IMR-90 (cell line): ENCODE data around the gene ZDHHC21. TPM values are rescaled to one million over a fixed set of nuclear protein-coding genes. Genes with fewer than 3 reads are reported as not detected.

Experiments used
- ATAC-seq: fragments of 200-7000 bp; cut with Tn5 transposase; 2 replicates; pipeline ENCODE4 v1.9.1; 2020; ENCODE audit warnings: low read depth, mild to moderate bottlenecking, moderate library complexity
- BruUV-seq: library from RNA; stranded (reverse); fragments of 400-500 nt; replicated peaks from 2 replicates; lab custom pipeline; 2021; lab: Mats Ljungman, UMichigan
- CTCF ChIA-PET: fragments of 300-600 bp; formaldehyde crosslinking; extraction: SDS; loops from one replicate; lab custom pipeline; 2021; ENCODE audit warnings: antibody characterized with exemption; lab: Yijun Ruan, JAX
- POLR2A ChIA-PET: fragments of 300-600 bp; sonication (Branson Sonifier 250); formaldehyde crosslinking; loops from one replicate; lab custom pipeline; 2022; ENCODE audit warnings: antibody characterized with exemption; ENCODE audit not compliant: unreplicated experiment; lab: Charles Lee
- DNase-seq: peaks from one replicate; pipeline ENCODE4 v3.0.0; 2013
- H2AFZ ChIP-seq: replicated peaks from 2 replicates; pipeline ENCODE3; 2013; ENCODE audit warnings: low read length, mild to moderate bottlenecking; ENCODE audit not compliant: poor library complexity
- H2AK5ac ChIP-seq: 2 replicates; pipeline ENCODE4 v1.6.1; 2013; ENCODE audit warnings: low read depth, low read length, inconsistent platforms
- H2AK9ac ChIP-seq: replicated peaks from 2 replicates; pipeline ENCODE3; 2013; ENCODE audit warnings: mild to moderate bottlenecking, low read depth, low read length, moderate library complexity; ENCODE audit not compliant: poor library complexity
- H2BK120ac ChIP-seq: 2 replicates; pipeline ENCODE4 v1.6.1; 2013; ENCODE audit warnings: low read depth, low read length, inconsistent platforms
- H2BK15ac ChIP-seq: 3 replicates; pipeline ENCODE4 v1.6.1; 2013; ENCODE audit warnings: low read depth, low read length, inconsistent platforms
- H2BK20ac ChIP-seq: 2 replicates; pipeline ENCODE4 v1.6.1; 2013; ENCODE audit warnings: low read depth, mild to moderate bottlenecking, inconsistent platforms, low read length, moderate library complexity
- H2BK5ac ChIP-seq: 2 replicates; pipeline ENCODE4 v1.6.1; 2013; ENCODE audit warnings: mild to moderate bottlenecking, low read depth, low read length, inconsistent platforms; ENCODE audit not compliant: poor library complexity, severe bottlenecking
- H3K14ac ChIP-seq: replicated peaks from 2 replicates; pipeline ENCODE4 v1.6.1; 2013; ENCODE audit warnings: low read depth, low read length, inconsistent platforms
- H3K18ac ChIP-seq: 2 replicates; pipeline ENCODE4 v1.6.1; 2013; ENCODE audit warnings: low read depth, low read length, control low read depth
- H3K23ac ChIP-seq: 2 replicates; pipeline ENCODE4 v1.6.1; 2013; ENCODE audit warnings: low read depth, low read length, inconsistent platforms
- H3K27ac ChIP-seq: 2 replicates; pipeline ENCODE4 v1.5.1; 2013; ENCODE audit warnings: mild to moderate bottlenecking, control low read depth, low read length; ENCODE audit not compliant: insufficient read depth
- H3K27me3 ChIP-seq: 2 replicates; pipeline ENCODE4 v1.6.1; 2013; ENCODE audit warnings: low read length; ENCODE audit not compliant: control insufficient read depth, insufficient read depth
- H3K36me3 ChIP-seq: 2 replicates; pipeline ENCODE4 v1.6.1; 2013; ENCODE audit warnings: low read length, mixed read lengths; ENCODE audit not compliant: control insufficient read depth, insufficient read depth
- H3K4ac ChIP-seq: 2 replicates; pipeline ENCODE4 v1.6.1; 2013; ENCODE audit warnings: low read depth, low read length, inconsistent platforms
- H3K4me1 ChIP-seq: 2 replicates; pipeline ENCODE4 v1.6.1; 2013; ENCODE audit warnings: low read length, mixed read lengths; ENCODE audit not compliant: control insufficient read depth, insufficient read depth
- H3K4me2 ChIP-seq: 2 replicates; pipeline ENCODE4 v1.6.1; 2013; ENCODE audit warnings: low read depth, mild to moderate bottlenecking, control low read depth, low read length, moderate library complexity
- H3K4me3 ChIP-seq: 2 replicates; pipeline ENCODE4 v1.5.1; 2013; ENCODE audit warnings: low read depth, mild to moderate bottlenecking, control low read depth, low read length, moderate library complexity; ENCODE audit not compliant: insufficient read depth
- H3K56ac ChIP-seq: 2 replicates; pipeline ENCODE4 v1.6.1; 2013; ENCODE audit warnings: low read length, inconsistent platforms; ENCODE audit not compliant: insufficient read depth; ENCODE audit errors: extremely low read depth
- H3K79me1 ChIP-seq, 2 experiments: 2 replicates each; pipeline ENCODE4 v1.6.1; 2013; ENCODE audit warnings: low read length in 2 of 2, inconsistent platforms in 1 of 2, low read depth in 1 of 2
- H3K9ac ChIP-seq: 2 replicates; pipeline ENCODE4 v1.6.1; 2013; ENCODE audit warnings: low read depth, low read length, control low read depth
- H3K9me1 ChIP-seq: 2 replicates; pipeline ENCODE4 v1.6.1; 2013; ENCODE audit warnings: low read length, inconsistent platforms; ENCODE audit not compliant: insufficient read depth
- H3K9me3 ChIP-seq: 2 replicates; pipeline ENCODE4 v1.6.1; 2013; ENCODE audit warnings: low read length; ENCODE audit not compliant: control insufficient read depth, insufficient read depth
- H4K20me1 ChIP-seq: 2 replicates; pipeline ENCODE4 v1.6.1; 2013; ENCODE audit warnings: low read length, inconsistent platforms; ENCODE audit not compliant: insufficient read depth
- H4K5ac ChIP-seq: 2 replicates; pipeline ENCODE4 v1.6.1; 2013; ENCODE audit warnings: mild to moderate bottlenecking, low read depth, low read length, control low read depth
- H4K8ac ChIP-seq, 2 experiments: 2 replicates each; pipeline ENCODE4 v1.6.1; 2013; ENCODE audit warnings: low read depth in 2 of 2, low read length in 2 of 2, control low read depth in 1 of 2, inconsistent platforms in 1 of 2
- H4K91ac ChIP-seq: 2 replicates; pipeline ENCODE4 v1.6.1; 2013; ENCODE audit warnings: low read depth, low read length, inconsistent platforms; ENCODE audit not compliant: insufficient read depth
- BHLHE40 ChIP-seq: fragments of 150-350 bp; IDR thresholded peaks from 2 replicates; pipeline ENCODE4 v1.6.1; 2016; ENCODE audit warnings: mild to moderate bottlenecking, low read depth, low read length
- CEBPB ChIP-seq: IDR thresholded peaks from 2 replicates; pipeline ENCODE4 v1.6.1; 2012; ENCODE audit warnings: low read depth, low read length, improper control_type of control experiment
- CHD1 ChIP-seq: IDR thresholded peaks from 2 replicates; pipeline ENCODE4 v1.6.1; 2012; ENCODE audit warnings: low read depth, low read length, improper control_type of control experiment
- FOS ChIP-seq: fragments of 150-350 bp; IDR thresholded peaks from 2 replicates; pipeline ENCODE4 v1.6.1; 2016; ENCODE audit warnings: low read depth, low read length
- MAZ ChIP-seq: IDR thresholded peaks from 2 replicates; pipeline ENCODE4 v1.6.1; 2012; ENCODE audit warnings: low read depth, mild to moderate bottlenecking, low read length, improper control_type of control experiment, moderate library complexity, borderline replicate concordance
- MXI1 ChIP-seq: IDR thresholded peaks from 2 replicates; pipeline ENCODE4 v1.6.1; 2012; ENCODE audit warnings: low read depth, mild to moderate bottlenecking, low read length, moderate library complexity, borderline replicate concordance
- NFE2L2 ChIP-seq: fragments of 150-350 bp; IDR thresholded peaks from 2 replicates; pipeline ENCODE4 v1.6.1; 2016; ENCODE audit warnings: low read depth, mild to moderate bottlenecking, low read length
- POLR2A ChIP-seq: IDR thresholded peaks from 2 replicates; pipeline ENCODE4 v1.6.1; 2012; ENCODE audit warnings: mild to moderate bottlenecking, low read depth, low read length
- RCOR1 ChIP-seq: IDR thresholded peaks from 2 replicates; pipeline ENCODE4 v1.6.1; 2012; ENCODE audit warnings: mild to moderate bottlenecking, low read length, improper control_type of control experiment; ENCODE audit not compliant: insufficient replicate concordance
- RFX5 ChIP-seq: IDR thresholded peaks from 2 replicates; pipeline ENCODE4 v1.8.0; 2012; ENCODE audit warnings: low read depth, mild to moderate bottlenecking, low read length, moderate library complexity
- SMC3 ChIP-seq: fragments of 150-350 bp; IDR thresholded peaks from 2 replicates; pipeline ENCODE4 v1.6.1; 2016; ENCODE audit warnings: low read depth, mild to moderate bottlenecking, antibody characterized with exemption, low read length, moderate library complexity
- USF2 ChIP-seq: fragments of 150-350 bp; IDR thresholded peaks from 2 replicates; pipeline ENCODE4 v1.6.1; 2017; ENCODE audit warnings: mild to moderate bottlenecking, antibody characterized with exemption, low read length, low read depth
- dilution Hi-C: fragments of 300-500 bp; cut with HindIII; formaldehyde crosslinking; loops from one replicate; pipeline ENCODE4 v1.14.3; 2018; ENCODE audit warnings: low sequenced_read_pairs; ENCODE audit not compliant: unreplicated experiment
- in situ Hi-C: fragments of 300-500 bp; cut with MboI; formaldehyde crosslinking; loops from 3 replicates; pipeline ENCODE4 v1.14.3; 2019; ENCODE audit warnings: low sequenced_read_pairs, inconsistent platforms, mixed read lengths
- intact Hi-C: fragments of 100-400 bp; cut with micrococcal nuclease; formaldehyde crosslinking; loops from 2 replicates; pipeline ENCODE4 v1.10.0; 2022
- polyA plus RNA-seq, 3 experiments: library from polyadenylated mRNA; depleted of rRNA; stranded (reverse); fragments of >200 nt; gene quantifications; 2 replicates each; pipeline ENCODE4 v1.2.3, GENCODE V29; 2012; ENCODE audit warnings: low replicate concordance in 1 of 3
- total RNA-seq: library from RNA; depleted of rRNA; stranded (reverse); fragments of >200 nt; gene quantifications from 2 replicates; pipeline ENCODE4 v1.2.3, GENCODE V29; 2012

Gene ZDHHC21
- total and polyA plus RNA-seq, 2 of the 4 experiments (the other 2 are of a cell fraction) = 2.8 to 4.5 TPM

- no TSS peak for BruUV-seq
- no peak overlapping the region for H2BK120ac ChIP-seq
- POLR2A ChIA-PET = no interaction called here
- peaks cover 4% of the 10 kb centered on the region; the same call in 1 of the 2 replicates for H3K27me3 ChIP-seq
- no peak overlapping the region for H3K4ac ChIP-seq
- H2AK9ac ChIP-seq = no peak overlapping the region
- no peak overlapping the region for H2AK5ac ChIP-seq
- H3K4me2 ChIP-seq = no peak overlapping the region
- no peaks in the 10 kb centered on the region for H3K79me1 ChIP-seq
- H3K9me1 ChIP-seq = no peaks in the 10 kb centered on the region
- no peak overlapping the region for H3K23ac ChIP-seq
- H4K5ac ChIP-seq = no peak overlapping the region
- no peaks in the 10 kb centered on the region for H3K4me1 ChIP-seq
- H2BK15ac ChIP-seq = no peak overlapping the region
- H3K18ac ChIP-seq = no peak overlapping the region
- no peak overlapping the region for H2AFZ ChIP-seq
- TF ChIP-seq POLR2A = no peak
- TF ChIP-seq NFE2L2 = no peak
- no peak for TF ChIP-seq MXI1
- TF ChIP-seq RCOR1 = no peak
- no peak for TF ChIP-seq USF2
- no peak for TF ChIP-seq FOS
- TF ChIP-seq BHLHE40 = no peak
- TF ChIP-seq RFX5 = no peak
- no peak for TF ChIP-seq CHD1
- TF ChIP-seq SMC3 = no peak
- no peak for TF ChIP-seq MAZ
- TF ChIP-seq CEBPB = no peak
- H3K36me3 ChIP-seq = no peaks in the 10 kb centered on the region
- no peak overlapping the region for H2BK20ac ChIP-seq
- CTCF ChIA-PET = no interaction called here
- no peak overlapping the region for H3K14ac ChIP-seq
- ATAC-seq (no peak), DNase-seq (no peak)
- H3K9me3 ChIP-seq = no peaks in the 10 kb centered on the region
- no peak overlapping the region for H3K27ac ChIP-seq
- H2BK5ac ChIP-seq = no peak overlapping the region
- no peak overlapping the region for H4K8ac ChIP-seq
- H4K20me1 ChIP-seq = no peaks in the 10 kb centered on the region
- H4K91ac ChIP-seq = no peak overlapping the region
- intact Hi-C loops (no loop called here), dilution Hi-C loops (no loop called here), in situ Hi-C loops (no loop called here)
- H3K9ac ChIP-seq = no peak overlapping the region
- no peak overlapping the region for H3K4me3 ChIP-seq
- H3K56ac ChIP-seq = no peak overlapping the region
Observed at GRCh38 chr9:14705079-14705478, 11.8 kb upstream of the ZDHHC21 start.
